Transverse colon (tissue), 4 donors: ENCODE results near the gene DLGAP1.

Source experiments
- CTCF ChIP-seq, 5 experiments: fragments of 200-600 bp in 3 of 5; fragments of 450-650 bp in 2 of 5; sonication (generic) in 3 of 5; IDR thresholded peaks; 1 replicate in 2 of 5; 2 replicates in 3 of 5; pipeline ENCODE4 v1.5.1; 2016 to 2017; ENCODE audit warnings: antibody characterized with exemption in 5 of 5, inconsistent platforms in 3 of 5, mild to moderate bottlenecking in 2 of 5, moderate library complexity in 1 of 5
- POLR2A ChIP-seq: fragments of 450-650 bp; IDR thresholded peaks from one replicate; pipeline ENCODE4 v1.6.1; 2016; ENCODE audit warnings: antibody characterized with exemption, mild to moderate bottlenecking, moderate library complexity
- POLR2AphosphoS5 ChIP-seq, 3 donors: sonication (generic); formaldehyde crosslinking; IDR thresholded peaks; one replicate each; pipeline ENCODE4 v1.6.1; 2016; ENCODE audit warnings: antibody characterized with exemption in 3 of 3

GRCh38 chr18:3910512-3910911 is 544.6 kb downstream of the DLGAP1 start:
- TF ChIP-seq CTCF (IDR thresholded peaks at IDR 0.05) (no peak), POLR2A (no peak), POLR2AphosphoS5 (IDR thresholded peaks at IDR 0.05) (no peak)
